Activated CD8-positive, alpha-beta T cell treated with anti-CD3 and anti-CD28 coated beads, Interleukin-2, amount 10 ng/mL, durations not matched to agents 7 days and 5 days (primary cell): ENCODE results near the gene CWC27. TPM values are rescaled to one million over a fixed set of nuclear protein-coding genes. Genes with fewer than 3 reads are reported as not detected.
"Not testable (repeated sequence)": the region's sequence is repeated elsewhere in the genome, so short reads cannot be mapped to it uniquely, and the experiment has no call there.

Experiments used
- ATAC-seq: fragments of 150-1000 bp; cut with Tn5 transposase; one replicate; pipeline ENCODE4 v1.10.0; 2021; ENCODE audit warnings: moderate library complexity
- CTCF ChIA-PET: fragments of 350-600 bp; sonication (Branson Sonifier 250); formaldehyde crosslinking; loops from one replicate; lab custom pipeline; 2021; ENCODE audit warnings: antibody characterized with exemption; lab: Charles Lee
- POLR2A ChIA-PET: fragments of 350-600 bp; sonication (Branson Sonifier 250); formaldehyde crosslinking; loops from one replicate; lab custom pipeline; 2021; ENCODE audit warnings: antibody characterized with exemption; lab: Charles Lee
- DNase-seq: peaks from one replicate; pipeline ENCODE4 v3.0.0-alpha.2; 2020
- H3K27ac Mint-ChIP-seq: one replicate; pipeline ENCODE4 v1.8.0; 2021; ENCODE audit warnings: mild to moderate bottlenecking, mixed read lengths
- H3K27me3 Mint-ChIP-seq: one replicate; pipeline ENCODE4 v1.8.0; 2021; ENCODE audit warnings: low read depth, mixed read lengths
- H3K36me3 Mint-ChIP-seq: one replicate; pipeline ENCODE4 v1.8.0; 2021; ENCODE audit warnings: low read depth, mixed read lengths
- H3K4me1 Mint-ChIP-seq: one replicate; pipeline ENCODE4 v1.8.0; 2021; ENCODE audit warnings: low read depth, mixed read lengths
- H3K4me3 Mint-ChIP-seq: one replicate; pipeline ENCODE4 v1.8.0; 2021; ENCODE audit warnings: mild to moderate bottlenecking, mixed read lengths
- H3K9me3 Mint-ChIP-seq: one replicate; pipeline ENCODE4 v1.8.0; 2022; ENCODE audit warnings: mixed read lengths; ENCODE audit not compliant: insufficient read depth
- total RNA-seq, 2 experiments: library from RNA; stranded (reverse); gene quantifications; one replicate each; pipeline ENCODE4 v1.2.3, GENCODE V29; 2021

The CWC27 gene
- total RNA-seq, 2 experiments from 2014 or later: 23.2 to 23.7 TPM

GRCh38 chr5:64880821-64881220 lies 112.1 kb downstream of the CWC27 start:
- H3K4me1 Mint-ChIP-seq: no peaks in the 10 kb centered on the region
- no peaks in the 10 kb centered on the region for H3K36me3 Mint-ChIP-seq
- ChIA-PET POLR2A (no interaction called here), CTCF (no interaction called here)
- DNase-seq (no peak), ATAC-seq (no peak)
- H3K9me3 Mint-ChIP-seq: no peaks in the 10 kb centered on the region
- no peaks in the 10 kb centered on the region for H3K27me3 Mint-ChIP-seq
- H3K27ac Mint-ChIP-seq: no peak overlapping the region
- H3K4me3 Mint-ChIP-seq: no peak overlapping the region

- POLR2A ChIA-PET: no interaction called here
- peaks cover under 1% of the 10 kb centered on the region for H3K36me3 Mint-ChIP-seq
- no peaks in the 10 kb centered on the region for H3K9me3 Mint-ChIP-seq
- H3K27me3 Mint-ChIP-seq: no peaks in the 10 kb centered on the region
- no peak overlapping the region for H3K27ac Mint-ChIP-seq
- DNase-seq (no peak), ATAC-seq (no peak)
- no peak overlapping the region for H3K4me3 Mint-ChIP-seq
- CTCF ChIA-PET: no interaction called here
- H3K4me1 Mint-ChIP-seq: no peaks in the 10 kb centered on the region
Observed at GRCh38 chr5:64883912-64884311, 115.2 kb downstream of the CWC27 start.

- DNase-seq (no peak), ATAC-seq (no peak)
- Mint-ChIP-seq H3K27me3 (no peaks in the 10 kb centered on the region), H3K9me3 (no peaks in the 10 kb centered on the region), H3K4me3 (no peak overlapping the region), H3K4me1 (no peaks in the 10 kb centered on the region), H3K27ac (no peak overlapping the region), H3K36me3 (peaks cover 2% of the 10 kb centered on the region)
- POLR2A ChIA-PET: no interaction called here
- CTCF ChIA-PET: no interaction called here
Observed at GRCh38 chr5:64884541-64884940, 115.8 kb downstream of the CWC27 start.

GRCh38 chr5:64887910-64888309 lies 119.2 kb downstream of the CWC27 start:
- peaks cover 2% of the 10 kb centered on the region for H3K36me3 Mint-ChIP-seq
- no peak overlapping the region for H3K4me3 Mint-ChIP-seq
- CTCF ChIA-PET: no interaction called here
- H3K27me3 Mint-ChIP-seq: no peaks in the 10 kb centered on the region
- H3K4me1 Mint-ChIP-seq: no peaks in the 10 kb centered on the region
- POLR2A ChIA-PET: no interaction called here
- no peak for DNase-seq
- H3K9me3 Mint-ChIP-seq: no peaks in the 10 kb centered on the region
- H3K27ac Mint-ChIP-seq: no peak overlapping the region
- ATAC-seq: no peak

- no peak for ATAC-seq
- ChIA-PET CTCF (no interaction called here), POLR2A (no interaction called here)
- H3K9me3 Mint-ChIP-seq: peaks cover 10% of the 10 kb centered on the region
- DNase-seq: no peak
- peaks cover 5% of the 10 kb centered on the region for H3K36me3 Mint-ChIP-seq
- H3K4me3 Mint-ChIP-seq: no peak overlapping the region
- no peak overlapping the region for H3K27ac Mint-ChIP-seq
- no peaks in the 10 kb centered on the region for H3K4me1 Mint-ChIP-seq
- H3K27me3 Mint-ChIP-seq: no peaks in the 10 kb centered on the region
Observed at GRCh38 chr5:64895748-64896147, 127.0 kb downstream of the CWC27 start.

GRCh38 chr5:64899838-64900237 lies 131.1 kb downstream of the CWC27 start:
- Mint-ChIP-seq H3K4me1 (peaks cover 4% of the 10 kb centered on the region), H3K27ac (no peak overlapping the region), H3K36me3 (peaks cover 5% of the 10 kb centered on the region), H3K27me3 (no peaks in the 10 kb centered on the region), H3K9me3 (peaks cover 10% of the 10 kb centered on the region), H3K4me3 (no peak overlapping the region)
- ATAC-seq (no peak), DNase-seq (no peak)
- ChIA-PET POLR2A (no interaction called here), CTCF (no interaction called here)

- ATAC-seq: no peak
Observed at GRCh38 chr5:64900618-64901017, 131.9 kb downstream of the CWC27 start.

GRCh38 chr5:64907399-64907798 lies 138.7 kb downstream of the CWC27 start:
- H3K27me3 Mint-ChIP-seq, H3K9me3 Mint-ChIP-seq, CTCF ChIA-PET, H3K27ac Mint-ChIP-seq, DNase-seq, ATAC-seq, POLR2A ChIA-PET, H3K4me1 Mint-ChIP-seq, H3K4me3 Mint-ChIP-seq: not testable (repeated sequence)
- H3K36me3 Mint-ChIP-seq: peaks cover 12% of the 10 kb centered on the region

More at GRCh38 chr5:64900618-64901017, 131.9 kb downstream of the CWC27 start:
- peaks cover 10% of the 10 kb centered on the region for H3K9me3 Mint-ChIP-seq
- ChIA-PET POLR2A (interaction anchor here (0.8 kb wide), 1 partner anchor 663 kb away, joined by 4 read pairs; the partner anchor contains the start of genes CENPK and PPWD1), CTCF (no interaction called here)
- H3K4me1 Mint-ChIP-seq: peaks cover 4% of the 10 kb centered on the region
- no peaks in the 10 kb centered on the region for H3K27me3 Mint-ChIP-seq
- H3K36me3 Mint-ChIP-seq: peaks cover 5% of the 10 kb centered on the region
- no peak for DNase-seq
- H3K27ac Mint-ChIP-seq: no peak overlapping the region
- no peak overlapping the region for H3K4me3 Mint-ChIP-seq

- H3K27ac Mint-ChIP-seq: no peak overlapping the region
- no peak overlapping the region for H3K4me3 Mint-ChIP-seq
- CTCF ChIA-PET: no interaction called here
- no peaks in the 10 kb centered on the region for H3K27me3 Mint-ChIP-seq
- peaks cover 6% of the 10 kb centered on the region for H3K4me1 Mint-ChIP-seq
- POLR2A ChIA-PET: no interaction called here
- peaks cover 5% of the 10 kb centered on the region for H3K36me3 Mint-ChIP-seq
- no peak for ATAC-seq
- peaks cover 8% of the 10 kb centered on the region for H3K9me3 Mint-ChIP-seq
- no peak for DNase-seq
Observed at GRCh38 chr5:64914396-64914795, 145.7 kb downstream of the CWC27 start.

GRCh38 chr5:64918083-64918482 lies 149.4 kb downstream of the CWC27 start:
- peaks cover 28% of the 10 kb centered on the region for H3K36me3 Mint-ChIP-seq
- H3K4me1 Mint-ChIP-seq: peaks cover 6% of the 10 kb centered on the region
- CTCF ChIA-PET: no interaction called here

GRCh38 chr5:64921386-64921785 lies 152.7 kb downstream of the CWC27 start:
- Mint-ChIP-seq H3K27me3 (no peaks in the 10 kb centered on the region), H3K4me1 (peaks cover 6% of the 10 kb centered on the region), H3K36me3 (peaks cover 28% of the 10 kb centered on the region), H3K4me3 (no peak overlapping the region), H3K9me3 (peaks cover 18% of the 10 kb centered on the region), H3K27ac (no peak overlapping the region)
- ATAC-seq (no peak), DNase-seq (no peak)
- POLR2A ChIA-PET: no interaction called here
- CTCF ChIA-PET: interaction anchor here (0.6 kb wide), 1 partner anchor 168 kb away, joined by 3 read pairs; no protein-coding TSS in a partner anchor

More at GRCh38 chr5:64918083-64918482, 149.4 kb downstream of the CWC27 start:
- Mint-ChIP-seq H3K27ac (no peak overlapping the region), H3K9me3 (peaks cover 18% of the 10 kb centered on the region), H3K27me3 (no peaks in the 10 kb centered on the region), H3K4me3 (no peak overlapping the region)
- ATAC-seq (no peak), DNase-seq (no peak)
- POLR2A ChIA-PET: no interaction called here

GRCh38 chr5:64923151-64923685 lies 154.5 kb downstream of the CWC27 start:
- H3K27me3 Mint-ChIP-seq: no peaks in the 10 kb centered on the region
- H3K27ac Mint-ChIP-seq: no peak overlapping the region
- no peak for ATAC-seq
- no peak for DNase-seq
- ChIA-PET CTCF (no interaction called here), POLR2A (no interaction called here)
- H3K9me3 Mint-ChIP-seq: peaks cover 10% of the 10 kb centered on the region
- H3K4me3 Mint-ChIP-seq: no peak overlapping the region
- H3K4me1 Mint-ChIP-seq: peaks cover 3% of the 10 kb centered on the region
- H3K36me3 Mint-ChIP-seq: peaks cover 28% of the 10 kb centered on the region

- ATAC-seq (no peak), DNase-seq (no peak)
- Mint-ChIP-seq H3K4me3 (no peak overlapping the region), H3K27me3 (no peaks in the 10 kb centered on the region), H3K27ac (no peak overlapping the region), H3K36me3 (peaks cover 32% of the 10 kb centered on the region), H3K4me1 (peaks cover 6% of the 10 kb centered on the region), H3K9me3 (peaks cover 14% of the 10 kb centered on the region)
- ChIA-PET POLR2A (no interaction called here), CTCF (no interaction called here)
Observed at GRCh38 chr5:64925123-64925522, 156.4 kb downstream of the CWC27 start.
